HG03108 (cell line): ENCODE measurements around the gene RNF7.
"Not testable (repeated sequence)": the region's sequence is repeated elsewhere in the genome, so short reads cannot be mapped to it uniquely, and the experiment has no call there.

ENCODE experiments used
- ATAC-seq: cut with Tn5 transposase; IDR thresholded peaks from one replicate; pipeline ENCODE4 v1.9.1; 2021; ENCODE audit warnings: moderate library complexity; ENCODE audit not compliant: unreplicated experiment

RNF7 gene

DNA sequence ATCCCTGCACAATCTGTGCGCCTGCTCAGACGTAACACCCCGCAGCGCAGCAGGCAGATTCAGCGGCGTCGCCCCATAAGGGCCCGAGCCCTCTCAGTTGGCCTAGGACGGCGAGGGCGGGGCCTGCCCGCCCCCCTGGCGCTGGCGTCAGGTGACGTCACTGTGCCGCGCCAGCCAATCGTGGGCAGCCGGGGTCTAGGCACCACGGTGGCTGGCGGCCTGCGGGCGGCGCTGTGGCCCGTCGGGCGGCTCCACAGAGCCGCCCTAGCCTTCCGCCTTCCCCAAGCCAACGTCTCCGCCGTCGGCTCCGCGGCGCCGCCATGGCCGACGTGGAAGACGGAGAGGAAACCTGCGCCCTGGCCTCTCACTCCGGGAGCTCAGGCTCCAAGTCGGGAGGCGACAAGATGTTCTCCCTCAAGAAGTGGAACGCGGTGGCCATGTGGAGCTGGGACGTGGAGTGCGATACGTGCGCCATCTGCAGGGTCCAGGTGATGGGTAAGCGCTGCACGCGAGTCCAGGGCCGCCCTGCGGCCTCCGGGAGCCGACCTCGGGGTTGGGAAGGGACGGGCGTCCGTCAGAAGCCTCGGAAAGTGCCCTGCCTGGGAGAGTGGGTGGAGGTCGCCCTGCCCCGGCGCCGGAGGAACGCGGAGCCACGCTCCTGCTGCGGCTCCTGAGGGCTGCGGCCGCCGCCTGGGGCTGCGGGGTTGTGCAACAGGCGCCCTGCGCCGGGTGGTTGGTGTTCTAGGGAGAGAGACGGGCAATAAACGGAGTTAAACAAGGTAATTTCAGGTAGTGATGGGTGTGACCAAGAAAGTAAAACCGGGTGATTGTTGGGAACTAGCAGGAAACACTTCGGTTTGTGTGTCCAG is at the start of gene RNF7:
Gene RNF7 (plus strand): TSS at position 277 of the 869 bp plus-strand sequence. CDS start 44 bp downstream, at position 321.
- peak; percentile 95 for ATAC-seq

- ATAC-seq, result no peak
Measured at GRCh38 chr3:141690431-141691072, 47.5 kb upstream of the RNF7 start.

DNA sequence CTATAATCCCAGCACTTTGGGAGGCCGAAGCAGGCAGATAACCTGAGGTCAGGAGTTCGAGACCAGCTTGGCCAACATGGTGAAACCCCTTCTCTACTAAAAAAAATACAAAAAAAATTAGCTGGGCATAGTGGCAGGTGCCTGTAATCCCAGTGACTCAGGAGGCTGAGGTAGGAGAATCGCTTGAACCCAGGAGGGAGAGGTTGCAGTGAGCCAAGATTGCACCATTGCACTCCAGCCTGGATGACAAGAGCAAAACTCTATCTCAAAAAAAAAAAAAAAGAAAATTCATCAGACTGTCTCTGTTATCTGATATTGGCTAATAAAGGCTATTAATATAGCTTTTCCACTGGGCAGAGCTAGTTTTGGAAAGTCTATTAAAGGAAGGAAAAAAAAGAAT is 46.6 kb upstream of the RNF7 start:
- ATAC-seq, result not testable (repeated sequence)

DNA sequence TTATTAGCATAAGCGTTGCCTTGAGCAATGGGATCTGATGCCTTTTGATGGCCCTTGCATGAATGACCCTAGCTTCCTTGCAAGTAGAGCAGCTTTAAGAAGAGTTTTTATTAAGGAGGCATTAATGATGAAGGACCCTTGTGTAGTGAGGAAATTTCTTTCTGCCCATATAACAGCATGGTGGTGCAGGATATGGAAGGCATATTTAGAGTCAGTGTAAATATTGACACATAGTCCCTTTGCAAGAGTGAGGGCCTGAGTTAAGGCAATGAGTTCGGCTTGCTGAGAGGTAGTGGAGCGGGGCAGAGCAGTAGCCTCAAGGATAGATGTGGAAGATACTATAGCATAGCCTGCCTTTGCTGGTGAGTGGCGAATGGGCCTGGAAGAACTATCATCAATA is 45.1 kb upstream of the RNF7 start:
- ATAC-seq, result not testable (repeated sequence)

- ATAC-seq, result no peak
Measured at GRCh38 chr3:141699324-141699723, 38.8 kb upstream of the RNF7 start.

DNA sequence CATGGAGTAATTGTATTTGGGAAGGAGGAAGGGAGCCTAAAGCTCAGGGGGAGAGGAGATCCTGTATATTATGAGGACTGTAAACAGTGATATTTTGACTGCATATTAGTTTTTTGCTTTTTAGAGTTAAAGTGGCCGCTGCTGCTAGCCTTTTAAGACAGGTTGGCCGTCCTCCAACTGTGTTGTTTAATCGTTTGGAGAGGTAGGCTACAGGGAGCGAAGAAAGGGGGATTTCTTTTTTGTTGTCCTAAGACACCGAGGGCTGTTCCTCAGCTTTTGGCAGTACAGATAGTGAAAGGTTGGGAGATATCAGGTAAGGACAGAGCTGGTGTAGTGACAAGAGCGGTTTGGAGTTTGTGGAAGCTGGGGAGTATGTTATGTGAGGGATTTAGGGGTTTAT is 38.2 kb upstream of the RNF7 start:
- ATAC-seq, result no peak

GRCh38 chr3:141703367-141703766 is 34.7 kb upstream of the RNF7 start:
- ATAC-seq, result not testable (repeated sequence)

DNA sequence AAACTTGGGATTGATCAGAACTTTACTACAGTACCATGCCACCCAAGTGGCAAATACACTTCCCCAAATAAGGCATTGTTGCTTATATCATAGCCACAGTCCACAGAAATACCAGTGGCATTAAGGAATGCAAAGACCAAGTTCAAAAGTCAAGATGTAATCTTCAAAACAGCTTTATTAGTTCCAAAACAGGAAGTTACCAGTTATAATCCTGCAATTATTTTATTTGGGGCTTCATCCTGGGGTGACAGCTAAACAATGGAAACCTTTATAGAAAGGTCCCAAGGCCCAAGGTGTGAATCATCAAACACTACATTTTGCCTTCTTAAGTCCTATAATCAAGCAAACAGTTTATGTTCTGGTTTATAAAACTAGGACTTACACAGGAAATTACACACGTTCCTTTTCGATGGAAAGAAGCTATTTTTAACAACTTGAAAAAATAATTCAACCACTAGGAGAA is 30.3 kb upstream of the RNF7 start:
- ATAC-seq, result no peak

- ATAC-seq, result no peak
Measured at GRCh38 chr3:141708367-141708766, 29.7 kb upstream of the RNF7 start.

- no peak for ATAC-seq
Measured at GRCh38 chr3:141709126-141709770, 28.9 kb upstream of the RNF7 start.

DNA sequence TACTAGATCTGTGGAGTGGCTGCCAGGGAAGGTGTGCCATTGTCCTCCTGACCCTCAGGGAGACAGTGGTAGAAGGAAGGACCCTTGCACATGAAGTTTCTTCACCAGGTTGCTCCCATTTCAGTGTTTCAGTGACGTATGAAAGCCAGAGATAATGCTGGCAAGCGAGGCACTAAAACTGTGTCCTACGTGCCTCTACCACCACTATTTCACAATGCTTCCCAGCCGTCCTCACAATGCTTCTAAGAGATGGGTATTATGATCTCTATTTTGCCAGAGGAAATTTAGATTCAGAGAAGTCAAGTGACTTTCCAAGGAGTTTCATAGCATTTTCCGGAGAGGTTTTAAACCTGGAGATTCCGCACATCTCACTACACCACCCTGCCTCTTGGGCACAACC is 28.0 kb upstream of the RNF7 start:
- no peak for ATAC-seq

GRCh38 chr3:141710888-141711616 is 27.0 kb upstream of the RNF7 start:
- ATAC-seq, result no peak

DNA sequence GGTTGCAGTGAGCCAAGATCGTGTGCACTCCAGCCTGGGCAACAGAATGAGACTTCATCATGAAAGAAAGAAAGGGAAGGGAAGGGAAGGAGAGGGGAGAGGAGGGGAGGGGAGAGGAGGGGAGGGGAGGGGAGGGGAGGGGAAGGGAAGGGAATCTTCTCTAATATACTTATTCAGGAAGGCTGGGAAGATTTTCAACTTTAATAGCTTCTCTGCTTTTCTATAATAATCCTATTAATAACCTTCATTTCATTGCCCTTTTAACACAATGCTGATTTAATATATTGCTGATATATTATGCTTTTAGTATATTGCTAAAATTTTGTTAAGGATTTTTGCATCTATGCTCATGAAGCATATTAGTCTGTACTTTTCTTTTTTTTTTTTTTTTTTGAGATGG is 23.4 kb upstream of the RNF7 start:
- ATAC-seq, result no peak

DNA sequence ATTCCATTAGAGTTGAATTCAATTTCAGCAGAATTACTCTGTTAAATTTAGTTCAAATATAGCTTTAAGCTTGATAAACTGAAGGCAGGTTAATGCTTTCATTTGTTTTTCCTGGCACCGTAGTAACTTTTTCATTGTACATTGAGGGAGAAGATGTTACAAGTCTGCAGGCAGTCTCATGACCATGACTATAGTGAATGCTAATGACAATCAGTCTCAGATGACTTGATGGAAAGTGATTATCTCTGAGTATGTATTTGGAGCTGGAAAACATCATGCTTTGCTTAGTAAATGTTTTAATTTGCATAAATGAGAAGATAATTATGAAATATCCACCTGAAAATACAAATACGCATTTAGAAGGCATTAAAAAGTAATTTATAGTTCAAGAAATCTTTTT is 16.0 kb upstream of the RNF7 start:
- ATAC-seq, result no peak

DNA sequence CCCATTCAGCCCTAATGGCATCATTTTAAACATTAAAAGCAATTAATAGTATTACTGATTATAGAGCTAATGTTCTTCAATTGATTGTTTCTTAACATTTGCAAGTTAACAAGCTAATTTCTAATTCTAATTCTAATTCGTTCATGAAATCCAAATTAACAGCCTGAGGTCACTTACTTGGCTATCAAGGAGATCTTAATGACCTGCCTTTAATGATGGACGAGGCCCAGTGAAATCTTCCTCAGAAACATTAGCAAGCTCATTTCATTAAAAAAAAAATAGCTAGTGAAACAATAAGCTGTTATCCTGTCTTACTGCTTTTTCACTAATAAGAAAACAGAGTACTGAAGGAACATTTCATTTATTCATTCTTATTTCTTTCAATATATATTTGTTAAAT is 15.4 kb upstream of the RNF7 start:
- no peak for ATAC-seq

DNA sequence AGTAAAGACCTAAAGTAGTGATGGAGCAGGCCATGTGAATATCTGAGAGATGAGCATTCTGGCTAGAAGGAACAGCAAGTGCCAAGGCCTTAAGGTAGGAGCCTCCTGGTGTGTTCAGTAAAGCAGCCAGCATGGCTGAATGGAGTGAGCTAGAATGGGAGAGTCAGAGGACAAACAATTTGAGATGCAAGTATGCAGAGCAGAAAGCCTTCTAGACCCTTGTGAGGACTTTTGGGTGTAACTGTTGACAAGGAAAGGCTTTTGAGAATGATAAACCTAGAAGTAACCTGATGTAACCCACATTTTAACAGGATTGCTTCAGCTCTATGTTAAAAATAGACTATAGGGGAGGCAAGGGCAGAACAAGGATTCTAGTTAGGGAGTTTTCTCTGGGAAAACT is 14.8 kb upstream of the RNF7 start:
- ATAC-seq, result no peak

DNA sequence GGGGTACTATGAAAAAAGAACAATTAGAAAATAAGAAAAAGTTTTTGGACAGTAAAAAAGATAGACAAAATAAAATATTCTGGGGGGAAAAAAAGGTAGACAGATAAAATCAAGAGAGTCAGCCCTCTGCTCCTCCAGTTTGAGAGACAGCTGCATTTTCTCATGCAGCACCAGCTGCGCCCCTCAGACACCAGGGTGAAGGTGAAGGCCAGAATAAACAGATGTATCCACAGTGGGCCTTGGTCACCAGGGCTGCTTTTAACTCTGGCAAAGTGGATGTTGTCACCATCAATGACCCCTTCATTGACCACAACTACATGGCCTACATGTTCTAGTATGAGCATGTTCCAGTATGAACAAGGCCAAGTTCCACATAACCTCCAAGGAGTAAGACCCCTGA is 13.9 kb upstream of the RNF7 start:
- no peak for ATAC-seq

- ATAC-seq, result no peak
Measured at GRCh38 chr3:141725036-141725435, 13.1 kb upstream of the RNF7 start.

DNA sequence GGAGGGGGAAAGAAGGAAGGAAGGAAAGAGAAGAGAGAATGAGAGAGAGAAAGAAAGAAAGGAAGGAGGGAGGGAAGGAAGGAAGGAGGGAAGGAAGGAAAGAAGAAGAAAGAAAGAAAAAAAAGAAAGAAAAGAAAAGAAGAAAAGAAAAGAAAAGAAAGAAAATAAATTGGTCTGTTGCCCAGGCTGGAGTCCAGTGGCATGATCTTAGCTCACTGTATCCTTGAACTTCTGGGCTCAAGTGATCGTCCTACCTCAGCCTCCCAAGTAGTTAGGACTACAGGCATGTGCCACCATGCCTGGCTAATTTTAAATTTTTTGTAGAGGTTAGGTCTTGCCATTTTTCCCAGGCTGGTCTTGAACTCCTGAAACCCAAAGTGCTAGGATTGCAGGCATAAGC is 11.6 kb upstream of the RNF7 start:
- ATAC-seq, result no peak

- no peak for ATAC-seq
Measured at GRCh38 chr3:141728355-141728892, 9.7 kb upstream of the RNF7 start.

- no peak for ATAC-seq
Measured at GRCh38 chr3:141729240-141729639, 8.9 kb upstream of the RNF7 start.
